ENCODE data around the gene CYRIA. TPM values are rescaled to one million over a fixed set of nuclear protein-coding genes. Genes with fewer than 3 reads are reported as not detected.

The CYRIA gene
- total RNA-seq, 1 donor from 2014 or later: 2.1 TPM

- DNase-seq (ENCODE audit: low spot score): no peak
- Mint-ChIP-seq H3K27ac (ENCODE audit: unreplicated experiment) (no peak overlapping the region), H3K27me3 (ENCODE audit: low read depth) (peaks cover 5% of the 10 kb centered on the region), H3K9me3 (ENCODE audit: low read depth) (no peaks in the 10 kb centered on the region), H3K4me3 (ENCODE audit: unreplicated experiment) (no peak overlapping the region), H3K36me3 (ENCODE audit: low read depth) (no peaks in the 10 kb centered on the region), H3K4me1 (ENCODE audit: low read depth) (peaks cover 29% of the 10 kb centered on the region)
- no peak for TF ChIP-seq CTCF (IDR thresholded peaks at IDR 0.05)
Observed at GRCh38 chr2:16655445-16655837, 10.2 kb downstream of the CYRIA start.

- no peaks in the 10 kb centered on the region for H3K9me3 Mint-ChIP-seq (ENCODE audit: low read depth)
- H3K27ac Mint-ChIP-seq (ENCODE audit: unreplicated experiment): no peak overlapping the region
- no peak for TF ChIP-seq CTCF (IDR thresholded peaks at IDR 0.05)
- no peak overlapping the region for H3K4me3 Mint-ChIP-seq (ENCODE audit: unreplicated experiment)
- peaks cover 5% of the 10 kb centered on the region for H3K27me3 Mint-ChIP-seq (ENCODE audit: low read depth)
- DNase-seq (ENCODE audit: low spot score): no peak
- peaks cover 34% of the 10 kb centered on the region for H3K4me1 Mint-ChIP-seq (ENCODE audit: low read depth)
- no peaks in the 10 kb centered on the region for H3K36me3 Mint-ChIP-seq (ENCODE audit: low read depth)
Observed at GRCh38 chr2:16654833-16655444, 10.7 kb downstream of the CYRIA start.

- Mint-ChIP-seq H3K9me3 (ENCODE audit: low read depth) (no peaks in the 10 kb centered on the region), H3K36me3 (ENCODE audit: low read depth) (no peaks in the 10 kb centered on the region), H3K4me3 (ENCODE audit: unreplicated experiment) (no peak overlapping the region), H3K4me1 (ENCODE audit: low read depth) (peaks cover 36% of the 10 kb centered on the region), H3K27me3 (ENCODE audit: low read depth) (peaks cover 4% of the 10 kb centered on the region), H3K27ac (ENCODE audit: unreplicated experiment) (no peak overlapping the region)
- no peak for TF ChIP-seq CTCF (IDR thresholded peaks at IDR 0.05)
- no peak for DNase-seq (ENCODE audit: low spot score)
Observed at GRCh38 chr2:16653799-16654198, 11.8 kb downstream of the CYRIA start.

- Mint-ChIP-seq H3K27ac (ENCODE audit: unreplicated experiment) (peak overlapping the region; percentile 25), H3K4me1 (ENCODE audit: low read depth) (peaks cover 36% of the 10 kb centered on the region), H3K4me3 (ENCODE audit: unreplicated experiment) (no peak overlapping the region), H3K36me3 (ENCODE audit: low read depth) (no peaks in the 10 kb centered on the region), H3K9me3 (ENCODE audit: low read depth) (no peaks in the 10 kb centered on the region), H3K27me3 (ENCODE audit: low read depth) (no peaks in the 10 kb centered on the region)
- TF ChIP-seq CTCF (IDR thresholded peaks at IDR 0.05): no peak
- no peak for DNase-seq (ENCODE audit: low spot score)
Observed at GRCh38 chr2:16653083-16653375, 12.6 kb downstream of the CYRIA start.

GRCh38 chr2:16652296-16653082 is 13.1 kb downstream of the CYRIA start:
- Mint-ChIP-seq H3K27ac (ENCODE audit: unreplicated experiment) (peak overlapping the region; percentile 76), H3K4me1 (ENCODE audit: low read depth) (peaks cover 36% of the 10 kb centered on the region), H3K9me3 (ENCODE audit: low read depth) (no peaks in the 10 kb centered on the region), H3K36me3 (ENCODE audit: low read depth) (no peaks in the 10 kb centered on the region), H3K27me3 (ENCODE audit: low read depth) (peaks cover 1% of the 10 kb centered on the region), H3K4me3 (ENCODE audit: unreplicated experiment) (no peak overlapping the region)
- no peak for TF ChIP-seq CTCF (IDR thresholded peaks at IDR 0.05)
- DNase-seq (ENCODE audit: low spot score): no peak

All from chondrocyte (in vitro differentiated cells).